GM19025 (cell line): ENCODE data around the gene CCDC120.

Experiments
- ATAC-seq: cut with Tn5 transposase; IDR thresholded peaks from one replicate; pipeline ENCODE4 v1.9.1; 2021; ENCODE audit warnings: mild to moderate bottlenecking, low read depth, moderate library complexity; ENCODE audit not compliant: unreplicated experiment

Gene CCDC120, protein sequence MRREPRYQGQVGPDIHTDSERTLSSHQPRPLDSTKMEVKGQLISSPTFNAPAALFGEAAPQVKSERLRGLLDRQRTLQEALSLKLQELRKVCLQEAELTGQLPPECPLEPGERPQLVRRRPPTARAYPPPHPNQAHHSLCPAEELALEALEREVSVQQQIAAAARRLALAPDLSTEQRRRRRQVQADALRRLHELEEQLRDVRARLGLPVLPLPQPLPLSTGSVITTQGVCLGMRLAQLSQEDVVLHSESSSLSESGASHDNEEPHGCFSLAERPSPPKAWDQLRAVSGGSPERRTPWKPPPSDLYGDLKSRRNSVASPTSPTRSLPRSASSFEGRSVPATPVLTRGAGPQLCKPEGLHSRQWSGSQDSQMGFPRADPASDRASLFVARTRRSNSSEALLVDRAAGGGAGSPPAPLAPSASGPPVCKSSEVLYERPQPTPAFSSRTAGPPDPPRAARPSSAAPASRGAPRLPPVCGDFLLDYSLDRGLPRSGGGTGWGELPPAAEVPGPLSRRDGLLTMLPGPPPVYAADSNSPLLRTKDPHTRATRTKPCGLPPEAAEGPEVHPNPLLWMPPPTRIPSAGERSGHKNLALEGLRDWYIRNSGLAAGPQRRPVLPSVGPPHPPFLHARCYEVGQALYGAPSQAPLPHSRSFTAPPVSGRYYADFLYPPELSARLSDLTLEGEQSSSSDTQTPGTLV

DNA sequence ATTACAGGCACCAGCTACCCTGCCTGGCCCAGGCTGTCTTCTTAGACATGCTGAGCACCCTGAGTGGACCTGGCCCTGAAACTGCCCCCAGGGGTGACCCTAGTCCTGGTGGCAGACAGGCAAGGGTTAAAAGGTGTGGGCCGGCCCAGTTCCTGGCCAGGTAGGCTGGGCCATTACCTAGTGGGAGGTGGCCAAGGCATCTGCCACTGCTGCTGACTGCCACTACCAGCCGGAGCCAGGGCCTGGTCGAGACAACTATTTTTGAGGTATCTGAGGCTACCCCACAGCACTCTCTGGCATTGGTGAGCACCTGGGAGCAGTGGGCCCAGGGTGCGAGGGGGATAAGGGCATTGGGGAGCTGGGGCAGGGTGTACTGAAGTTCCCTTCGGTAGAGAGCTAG, at the start of gene CCDC120:
TSS of gene CCDC120 (plus strand) at position 206 of the 400 bp plus-strand sequence. CDS start 3,043 bp downstream, outside the sequence.
- no peak for ATAC-seq

DNA sequence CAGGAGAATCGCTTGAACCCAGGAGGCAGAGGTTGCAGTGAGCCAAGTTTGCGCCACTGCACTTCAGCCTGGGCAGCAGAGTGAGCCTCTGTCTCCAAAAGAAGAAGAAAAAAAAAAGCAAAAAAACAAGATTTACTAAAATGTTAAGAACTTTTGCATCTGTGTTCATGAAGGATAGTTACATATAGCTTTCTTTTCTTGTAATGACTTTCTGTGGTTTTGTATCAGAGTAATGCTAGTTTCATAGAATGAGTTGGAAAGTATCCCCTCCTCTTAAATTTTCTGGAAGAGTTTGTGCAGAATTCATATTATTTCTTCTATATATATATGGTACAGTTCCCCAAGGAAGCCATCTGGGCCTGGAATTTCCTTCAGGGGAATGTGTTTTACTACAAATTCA, 39.7 kb upstream of the CCDC120 start:
- no peak for ATAC-seq

DNA sequence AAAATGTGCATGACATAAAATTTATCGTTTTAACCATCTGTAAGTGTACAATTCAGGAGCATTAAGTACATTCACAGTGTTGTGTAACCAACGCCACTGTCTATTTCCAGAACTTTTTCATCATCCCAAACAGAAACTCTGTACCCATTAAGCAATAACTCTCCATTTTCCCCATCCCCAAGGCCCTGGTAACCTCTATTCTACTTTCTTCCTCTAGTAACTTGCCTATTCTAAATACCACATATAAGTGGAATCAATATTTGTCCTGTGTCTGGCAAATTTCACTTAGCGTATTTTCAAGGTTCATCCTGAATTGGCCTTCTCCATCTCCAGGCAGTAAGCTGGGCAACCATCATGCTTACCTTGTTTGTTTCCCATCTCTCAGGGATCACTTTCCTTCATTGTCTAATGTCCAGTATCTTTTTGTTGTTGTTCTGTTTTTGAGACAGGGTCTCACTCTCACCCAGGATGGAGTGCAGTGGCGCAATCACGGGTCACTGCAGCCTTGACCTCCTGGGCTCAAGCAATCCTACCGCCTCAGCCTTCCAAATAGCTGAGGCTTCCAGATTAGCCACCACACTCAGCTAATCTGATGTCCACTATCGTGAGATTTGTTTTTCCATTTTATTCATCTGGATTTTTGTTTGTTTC, 39.1 kb upstream of the CCDC120 start:
- ATAC-seq = no peak

DNA sequence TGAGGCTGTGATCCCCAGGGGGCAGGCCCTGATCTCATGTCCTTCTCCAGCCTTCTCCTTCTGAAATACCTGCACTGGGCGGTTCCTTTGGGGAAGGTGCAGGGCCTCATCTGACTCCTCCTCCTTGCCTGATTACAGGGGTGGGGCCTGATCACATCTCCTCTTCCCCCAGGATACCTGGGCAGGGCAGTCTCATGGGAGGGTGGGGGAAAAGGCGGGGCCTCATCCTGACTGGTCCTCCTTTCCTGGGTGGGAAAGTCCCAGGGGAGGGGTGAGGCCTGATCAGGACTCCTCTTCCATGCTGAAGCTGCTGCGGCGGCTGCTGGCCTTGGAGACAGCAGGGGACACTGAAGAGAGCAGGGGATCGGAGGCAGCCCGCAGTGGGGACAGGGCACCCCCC, 28.9 kb upstream of the CCDC120 start:
- ATAC-seq = no peak

DNA sequence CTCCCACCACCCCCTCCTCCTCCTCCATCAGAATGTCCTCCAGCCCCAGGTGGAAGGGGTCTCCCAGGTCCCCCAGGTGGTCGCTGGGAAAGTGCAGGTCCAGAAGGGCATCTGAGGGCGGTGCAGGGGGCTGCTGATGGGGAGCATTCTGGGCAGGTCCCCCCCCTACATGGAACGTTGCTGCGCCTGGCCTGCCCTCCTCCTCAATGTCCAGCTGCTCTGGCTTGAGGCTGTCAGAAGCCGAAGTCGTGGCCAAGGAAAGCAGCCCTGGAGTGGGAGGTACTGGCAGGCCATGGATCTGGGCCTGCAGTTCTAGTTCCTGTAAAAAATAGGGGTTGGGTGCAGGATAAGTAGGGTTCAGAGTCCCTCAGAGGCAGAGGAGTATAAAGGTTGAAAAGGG, 28.5 kb upstream of the CCDC120 start:
- no peak for ATAC-seq

DNA sequence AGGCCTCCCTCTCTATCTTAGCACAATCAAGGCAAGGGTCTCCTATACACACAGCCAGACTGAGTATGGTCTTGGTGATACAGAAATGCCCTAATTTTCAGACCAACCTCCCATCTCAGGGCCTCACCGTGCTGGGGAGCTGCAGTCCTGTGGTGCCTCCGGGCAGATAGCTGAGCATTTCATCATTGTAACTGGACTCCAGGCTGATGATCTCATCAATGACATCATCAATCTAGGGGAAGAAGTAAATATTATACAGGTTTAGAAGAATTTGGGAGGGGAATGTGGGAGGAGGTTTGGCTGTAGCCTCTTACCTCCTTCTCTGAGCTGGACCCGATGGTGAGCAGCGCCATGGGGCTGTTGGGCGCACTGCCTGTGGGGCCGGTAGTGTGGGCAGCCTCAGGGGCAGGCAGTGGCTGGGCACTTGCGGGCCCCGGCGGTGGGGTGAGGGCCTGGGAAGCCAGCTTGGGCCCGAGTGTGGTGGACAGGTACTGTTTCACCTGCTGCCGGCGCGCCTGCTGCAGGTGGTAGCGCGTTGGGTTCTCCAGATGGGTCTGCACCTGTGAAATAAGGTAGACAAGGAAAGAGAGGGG, 20.8 kb upstream of the CCDC120 start:
- ATAC-seq = no peak

DNA sequence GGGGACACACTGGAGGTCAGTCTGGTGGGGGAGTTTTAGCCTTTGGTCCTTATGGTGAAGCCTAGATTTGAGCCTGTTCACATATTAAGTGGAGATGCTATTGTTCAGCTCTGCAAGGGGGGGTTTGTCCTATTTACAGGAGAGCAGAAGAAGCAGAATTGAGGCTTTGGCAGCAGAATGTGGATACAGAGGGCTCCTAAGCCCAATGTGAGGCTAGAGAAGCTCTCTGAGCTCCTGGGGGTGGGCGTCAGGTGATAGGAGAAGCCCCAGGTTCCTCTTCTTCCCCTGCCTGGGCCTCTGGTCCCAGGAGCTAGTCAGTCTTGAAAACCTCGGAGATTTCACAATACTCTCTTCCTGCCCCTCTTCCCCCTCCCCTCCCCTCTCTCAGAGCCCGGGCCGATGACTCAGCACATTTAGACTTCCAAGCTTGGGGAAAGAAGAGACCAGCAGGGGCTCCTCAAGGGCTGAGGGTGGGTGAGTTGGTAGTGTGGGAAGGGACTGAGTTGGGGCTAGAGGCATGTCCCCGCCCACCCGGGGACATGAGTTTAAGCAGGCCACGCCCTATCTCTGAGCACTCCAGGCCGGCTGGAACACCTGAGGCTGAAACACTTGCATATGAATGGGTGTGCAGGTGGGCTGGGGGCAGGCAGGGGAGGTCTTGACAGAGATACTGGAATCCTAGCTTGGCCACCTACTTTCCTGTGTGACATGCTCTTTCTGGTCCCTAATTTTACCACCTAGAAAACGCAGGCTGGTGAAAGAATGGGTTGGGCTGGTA, 19.0 kb upstream of the CCDC120 start:
- ATAC-seq = no peak

DNA sequence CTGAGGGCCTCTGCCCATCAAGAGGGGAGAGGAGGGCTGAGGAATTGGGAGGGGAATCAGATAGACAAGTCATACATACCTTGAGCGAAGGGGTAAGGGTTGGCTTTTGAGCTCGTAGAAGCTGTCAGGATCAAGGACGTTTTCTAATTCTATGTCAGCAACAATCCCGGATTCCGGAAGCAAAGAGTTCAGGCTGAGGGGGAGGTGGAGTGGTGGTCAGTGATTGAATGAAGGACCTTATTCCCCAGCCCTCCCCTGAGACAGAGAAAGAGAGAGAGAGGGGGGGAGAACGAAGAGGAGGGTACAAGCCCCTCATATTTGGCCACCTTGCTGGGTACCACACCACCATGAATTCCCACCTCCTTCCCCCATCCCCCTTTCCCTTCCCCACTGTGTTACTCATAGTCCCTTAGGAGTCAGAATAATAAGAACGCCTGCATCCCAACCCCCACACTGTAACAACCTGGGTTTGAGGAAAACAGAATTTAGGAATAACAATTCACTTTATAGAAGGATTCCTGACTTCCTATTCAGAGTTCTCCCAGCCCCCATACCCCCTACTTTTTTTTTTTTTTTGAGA, 18.3 kb upstream of the CCDC120 start:
- no peak for ATAC-seq

DNA sequence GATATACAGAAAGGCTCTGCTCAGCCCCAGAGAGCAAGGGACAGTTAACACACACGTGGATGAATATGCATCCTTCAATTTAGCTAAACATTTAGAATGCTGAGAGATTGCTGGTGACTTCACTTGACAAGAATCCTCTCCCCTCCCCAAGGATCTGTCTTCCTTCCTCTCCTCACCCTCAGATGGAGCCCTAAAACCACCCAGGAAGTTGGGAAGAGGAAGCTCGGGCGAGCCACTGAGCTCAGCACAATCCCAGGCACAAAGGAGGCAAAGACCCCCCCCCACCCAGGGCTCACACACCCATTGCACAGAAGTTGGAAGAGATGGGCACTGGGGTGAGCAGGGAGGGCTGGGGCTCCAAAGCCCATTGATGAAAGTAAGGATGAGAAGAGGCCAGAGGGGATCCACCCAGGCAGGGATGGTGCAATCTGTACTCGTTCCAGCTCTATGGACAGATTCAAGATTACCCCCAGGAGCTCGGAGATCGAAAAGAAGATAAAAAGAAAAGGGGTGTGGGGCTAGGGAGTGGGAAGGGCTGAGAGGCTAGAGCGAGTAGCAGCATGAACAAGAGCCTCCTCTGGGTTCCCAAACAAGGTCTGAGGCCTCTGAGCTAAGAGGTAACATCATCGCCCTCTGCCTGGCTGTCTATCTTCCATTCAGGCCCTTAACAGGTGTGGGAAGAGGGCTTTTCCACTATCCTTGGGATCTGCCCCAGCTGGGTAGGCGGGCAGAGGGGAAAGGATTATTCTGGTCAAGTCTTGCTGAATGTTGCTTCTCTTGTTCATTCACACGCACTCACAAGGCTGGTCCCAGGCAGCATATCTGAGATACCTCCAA, 16.8 kb upstream of the CCDC120 start:
- no peak for ATAC-seq

DNA sequence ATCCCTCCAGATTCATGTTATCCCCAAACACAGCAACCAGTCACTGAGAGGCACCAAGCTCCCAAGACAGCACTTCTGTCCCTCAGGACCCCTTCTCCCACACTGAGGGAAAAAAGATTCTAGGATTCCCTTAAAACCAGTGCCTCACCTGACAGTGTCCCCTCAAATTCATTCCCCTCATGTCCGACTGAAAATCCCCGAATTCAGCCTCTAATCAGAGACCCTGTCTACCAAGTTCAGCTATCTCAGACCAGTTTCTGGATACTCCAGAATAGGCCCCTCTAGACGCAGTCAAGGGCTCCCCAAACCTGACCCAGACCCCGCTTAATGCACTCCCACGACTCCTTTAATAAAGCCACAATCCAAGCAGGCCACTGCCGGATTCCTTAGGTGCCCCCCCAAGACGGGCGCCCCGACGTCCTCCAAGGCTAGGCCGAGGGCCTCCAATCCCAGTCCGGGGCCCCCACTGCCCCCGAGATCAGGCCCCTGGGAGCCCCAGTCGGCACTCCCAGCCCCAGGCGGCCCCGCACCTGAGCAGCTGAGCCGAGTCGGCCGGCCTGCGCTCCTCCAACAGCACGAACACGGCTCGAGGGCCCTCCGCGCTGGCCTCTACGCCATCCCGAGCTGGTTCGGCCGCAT, 16.1 kb upstream of the CCDC120 start:
- no peak for ATAC-seq

DNA sequence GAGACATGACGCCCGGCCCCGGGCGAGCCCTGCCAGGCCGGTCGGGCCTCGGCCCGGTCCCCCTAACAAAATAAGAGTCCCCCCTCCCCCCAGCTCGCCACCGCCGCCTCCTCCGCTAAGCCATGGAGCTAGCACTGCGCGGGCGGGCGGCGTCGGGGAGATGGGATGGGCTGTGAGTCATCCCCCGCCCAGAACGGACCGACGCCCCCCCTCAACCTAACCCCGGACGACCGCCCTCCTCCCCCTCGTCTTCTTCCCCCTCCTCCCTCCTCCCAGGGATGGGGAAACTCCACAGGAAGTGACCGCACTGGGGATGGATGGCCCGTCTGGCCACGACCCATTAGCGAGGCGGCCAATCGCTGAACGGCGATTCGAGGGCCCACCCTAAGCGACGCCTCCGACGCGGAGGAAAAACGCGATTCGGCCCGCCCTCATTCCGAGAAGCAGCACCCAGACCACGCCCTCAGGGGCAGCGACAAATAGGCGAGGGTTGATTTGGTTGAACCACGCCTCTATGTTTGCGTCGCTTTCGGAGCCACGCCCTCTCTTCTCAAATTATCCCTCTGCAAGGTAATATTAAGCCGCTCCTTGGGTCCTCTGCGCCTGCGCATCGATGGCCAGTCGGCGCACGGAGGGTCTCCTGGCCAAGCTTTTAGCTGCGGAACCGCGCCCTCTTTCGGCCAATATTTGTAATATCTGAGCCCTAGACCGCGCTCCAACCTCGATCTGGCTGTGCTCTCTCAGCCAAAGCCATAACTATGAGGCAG, 15.4 kb upstream of the CCDC120 start, which contains the start of gene TFE3:
TSS of gene TFE3 (minus strand) at position 138 of the 767 bp plus-strand sequence. CDS start at position 7, 131 bp downstream.
- peak; percentile 93 for ATAC-seq

DNA sequence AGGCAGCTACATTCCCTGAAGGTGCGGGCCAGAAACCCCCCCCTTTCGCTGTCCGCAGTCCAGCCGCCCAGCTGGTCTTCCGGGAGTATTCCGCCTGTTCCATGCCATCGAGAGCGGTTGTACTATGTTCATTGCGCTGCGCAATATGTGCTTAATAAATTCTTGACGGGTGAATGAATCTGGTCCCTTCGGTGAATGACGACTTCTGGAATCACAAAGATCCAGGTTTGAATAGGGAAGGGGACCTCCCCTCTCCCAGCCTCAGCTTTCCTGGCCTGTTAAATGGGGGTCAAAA, 14.9 kb upstream of the CCDC120 start:
- ATAC-seq = no peak

DNA sequence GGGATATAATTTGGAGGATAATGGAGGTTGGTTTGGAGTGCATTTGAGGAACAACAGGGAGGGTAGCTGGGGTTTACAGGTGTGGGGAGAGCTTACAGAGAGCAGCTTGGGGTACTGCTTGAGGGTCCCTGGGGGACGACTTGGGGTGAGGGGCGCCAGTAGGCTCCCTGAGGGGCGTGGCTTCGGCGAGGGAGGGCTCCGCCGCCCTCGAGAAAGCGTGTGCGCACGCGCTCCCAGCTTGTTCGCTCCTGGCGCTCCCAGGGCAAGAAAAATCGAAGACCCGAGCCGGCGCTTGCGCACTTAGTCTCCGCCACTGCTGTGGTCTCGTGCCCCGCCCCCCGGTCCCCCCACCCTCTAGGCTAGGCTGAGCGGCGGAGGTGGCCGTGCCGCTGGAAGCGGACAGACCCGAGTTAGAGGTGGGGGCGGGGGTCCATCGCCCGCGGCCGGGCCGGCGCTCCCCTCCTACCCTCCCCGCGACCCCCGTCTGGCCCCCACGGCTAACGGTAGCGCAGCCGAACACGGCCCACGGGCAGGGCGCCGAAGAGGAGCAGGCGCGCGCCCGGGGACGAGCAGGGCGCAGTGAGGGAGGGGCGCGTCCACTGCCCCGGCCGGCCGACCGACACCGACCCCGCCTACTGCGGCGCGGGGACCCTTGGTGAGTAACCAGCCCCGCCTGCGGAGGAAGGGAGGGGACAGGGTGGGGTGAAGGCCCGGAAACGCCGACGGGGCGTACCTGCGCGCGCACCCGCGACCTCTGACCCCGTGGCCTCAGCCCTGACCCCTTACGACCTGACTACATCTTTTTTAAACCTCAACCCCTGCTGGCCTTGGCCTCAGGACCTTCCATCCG, 5.4 kb upstream of the CCDC120 start:
- ATAC-seq = peak; percentile 51

DNA sequence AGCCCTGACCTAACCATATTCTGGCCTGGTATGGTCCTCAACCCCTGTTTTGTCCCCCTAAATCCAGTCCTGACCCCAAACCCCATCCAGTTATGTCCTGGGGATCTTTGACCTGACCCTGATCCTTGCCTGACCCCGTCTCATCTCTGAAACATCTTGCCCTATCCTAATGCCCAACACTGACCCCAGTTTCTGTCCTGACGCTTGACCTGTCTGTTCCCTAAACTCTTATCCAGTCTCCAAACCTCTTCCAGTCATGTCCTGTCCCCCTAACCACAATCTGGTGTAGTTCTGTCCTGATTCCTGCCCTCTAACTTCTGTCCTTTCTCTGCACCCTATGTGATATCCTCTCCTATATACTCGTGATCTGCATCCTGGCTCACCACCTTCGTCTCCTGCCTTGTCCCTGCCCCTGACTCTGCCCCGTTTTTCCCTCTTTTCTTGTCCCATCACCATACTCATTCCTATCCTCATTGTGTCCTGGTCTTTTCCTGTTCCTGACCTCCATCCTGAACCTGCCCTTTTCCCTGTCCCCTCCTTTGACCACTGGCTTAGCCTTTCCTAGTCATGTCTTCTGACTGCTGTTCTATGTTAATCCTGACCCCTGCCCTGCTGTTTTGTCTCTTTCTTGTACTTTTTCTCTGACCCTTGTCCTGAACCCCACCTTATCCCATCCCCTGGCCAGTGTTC, 4.6 kb upstream of the CCDC120 start:
- no peak for ATAC-seq

DNA sequence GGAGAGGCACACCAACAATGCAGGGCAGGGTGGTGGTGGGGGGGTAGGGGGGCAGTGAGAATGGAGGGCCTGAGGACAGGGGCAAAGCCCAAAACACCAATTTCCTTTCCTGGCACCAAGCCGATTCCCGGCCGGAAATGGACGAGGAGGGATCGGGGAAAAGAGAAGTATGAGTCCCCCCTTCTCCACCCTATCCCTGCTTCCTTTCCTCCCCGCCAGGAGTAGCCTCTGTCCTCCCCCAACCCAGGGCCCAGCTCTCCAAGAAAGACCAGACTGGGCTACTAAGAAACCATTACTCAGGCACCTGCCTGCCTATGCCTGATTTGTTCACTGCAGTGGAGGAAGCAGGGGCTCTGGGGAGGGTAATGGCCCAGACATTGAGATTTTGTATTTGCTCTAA, 402 bp downstream of the CCDC120 start:
- no peak for ATAC-seq

DNA sequence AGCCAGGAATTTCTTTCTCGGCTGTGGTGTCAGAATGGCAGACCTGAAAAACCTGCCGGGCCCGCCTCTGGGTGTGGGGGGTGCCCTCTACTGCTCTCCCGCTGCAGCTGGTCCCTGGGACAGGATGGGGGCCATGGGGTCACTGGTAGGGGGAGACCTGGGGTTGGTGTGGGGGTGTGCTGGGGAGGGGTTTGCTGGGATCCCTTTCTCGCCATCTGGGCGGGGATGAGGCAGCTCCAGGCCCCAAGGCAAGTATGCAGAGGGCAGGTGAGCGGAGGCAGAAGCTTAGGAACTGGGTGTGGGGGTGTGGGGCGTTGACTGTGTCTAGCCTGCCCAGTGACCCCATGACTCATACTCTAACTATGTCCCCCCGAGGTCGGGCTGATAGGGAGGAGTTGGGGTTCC, 884 bp downstream of the CCDC120 start:
- no peak for ATAC-seq

DNA sequence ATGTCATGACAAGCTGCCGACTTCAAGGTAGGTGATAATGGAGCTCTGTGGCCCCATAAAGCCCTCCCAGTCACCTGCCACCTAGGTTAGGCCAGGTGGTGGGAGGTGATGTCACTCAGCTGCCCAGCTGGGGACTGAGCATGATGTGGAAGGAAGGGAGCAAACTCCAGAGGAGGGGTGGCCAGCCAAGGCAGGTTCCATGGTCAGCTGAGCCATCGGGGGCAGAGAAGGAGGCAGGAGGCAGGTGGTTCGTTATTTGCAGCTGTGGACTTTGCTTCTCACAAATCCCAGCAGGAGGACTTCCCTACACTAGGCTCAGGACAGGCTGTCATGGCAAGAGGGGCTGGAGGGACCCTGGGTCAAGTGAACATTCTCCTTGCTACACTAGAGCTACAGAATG, 2.1 kb downstream of the CCDC120 start:
- no peak for ATAC-seq
